ENCODE results near the gene TTLL13. TPM values are rescaled to one million over a fixed set of nuclear protein-coding genes. Genes with fewer than 3 reads are reported as not detected.
A peak's percentile ranks its signal among the peaks of the same experiment; 100 is the strongest.

Gene TTLL13
- total and polyA plus RNA-seq, 9 of the 15 experiments (the other 6 are each of a cell fraction or from before 2014, with no cell fraction given), result 0.05 to 0.24 (median 0.11) TPM; not detected in 1

GRCh38 chr15:90266061-90266431 lies 16.7 kb downstream of the TTLL13 start:
- Histone ChIP-seq H3K9ac (ENCODE audit: insufficient read depth in 1 of 2, low read depth in 2 of 2, low read length in 2 of 2) (peak overlapping the region; percentile 83 to 90), H3K27ac (ENCODE audit: extremely low read depth, low read depth, low read length) (peak overlapping the region; percentile 86), H3K4me1 (replicated peaks in 1 of 2; ENCODE audit: control insufficient read depth in 2 of 2, insufficient read depth in 2 of 2, low read length in 2 of 2) (peaks cover 14 to 18% of the 10 kb centered on the region in 2 experiments), H2AFZ (ENCODE audit: low read depth, low read length) (peak overlapping the region; percentile 93), H3K27me3 (ENCODE audit: control insufficient read depth in 2 of 2, insufficient read depth in 2 of 2, low read length in 2 of 2) (no peaks in the 10 kb centered on the region), H3K4me3 (peak overlapping the region; percentile 64), H3K9me1 (ENCODE audit: control insufficient read depth, insufficient read depth, low read length) (no peaks in the 10 kb centered on the region), H4K20me1 (replicated peaks; ENCODE audit: control insufficient read depth, insufficient read depth, low read length) (no peaks in the 10 kb centered on the region; the same call in 1 of the 2 replicates), H3K9me3 (replicated peaks; ENCODE audit: control insufficient read depth, insufficient read depth, low read depth, low read length) (no peaks in the 10 kb centered on the region), H3K36me3 (ENCODE audit: control insufficient read depth, insufficient read depth, low read length) (peaks cover 34% of the 10 kb centered on the region), H3K4me2 (ENCODE audit: insufficient read depth, low read length) (peak overlapping the region; percentile 91), H3K79me2 (ENCODE audit: control insufficient read depth, insufficient read depth, low read length) (peaks cover 66% of the 10 kb centered on the region)
- POLR2A ChIA-PET, result interaction anchor here (0.7 to 1.0 kb wide), 6 partner anchors 8 to 608 kb away, joined by 3 to 4 read pairs (median 4); partner anchors contain the start of gene TTLL13
- ATAC-seq (peak; percentile 68), DNase-seq (ENCODE audit: extremely low read depth in 1 of 4, low spot score in 3 of 4) (peak in 2 of 4 experiments; percentile 48 to 64), FAIRE-seq (peak; percentile 48)
- BruUV-seq (replicated peaks), result TSS peak; percentile 63
- 2% methylated on average over 16 of the region's 16 CpGs for WGBS (ENCODE audit: insufficient coverage, low coverage, missing lambda C conversion rate)
- CTCF ChIA-PET (ENCODE audit: low intra/inter-chr PET ratio), result no interaction called here
- intact Hi-C loops (cut with micrococcal nuclease), result loop anchor here (2.0 kb wide), 1 partner anchor 31 kb away; the partner anchor contains the start of gene GDPGP1
- in situ Hi-C loops (cut with MboI), result loop anchor here (5.0 kb wide), 1 partner anchor 114 kb away; no protein-coding TSS in a partner anchor
- peak; percentile 47 for TF ChIP-seq HNRNPLL (IDR thresholded peaks at IDR 0.05; ENCODE audit: low read depth, low read length, poor library complexity, severe bottlenecking)
- TF ChIP-seq L3MBTL2 (IDR thresholded peaks at IDR 0.05), result no peak
- no peak for TF ChIP-seq STAT5B (CRISPR knock-in tag; IDR thresholded peaks at IDR 0.05)
- no peak for TF ChIP-seq RBM25 (IDR thresholded peaks at IDR 0.05; ENCODE audit: low read depth, low read length, severe bottlenecking)
- peak; percentile 55; the same call in 1 of the 2 replicates for TF ChIP-seq ZNF263 (CRISPR knock-in tag; IDR thresholded peaks at IDR 0.05; ENCODE audit: borderline replicate concordance)
- no peak for TF ChIP-seq ZNF175 (CRISPR knock-in tag; IDR thresholded peaks at IDR 0.05; ENCODE audit: low read depth)
- TF ChIP-seq MAZ (CRISPR knock-in tag; conservative IDR thresholded peaks at IDR 0.05 in 1 of 2, IDR thresholded peaks at IDR 0.05 in 1 of 2), result no peak
- TF ChIP-seq CEBPZ (IDR thresholded peaks at IDR 0.05; ENCODE audit: borderline replicate concordance, low read depth, low read length), result no peak
- no peak for TF ChIP-seq ZNF717 (CRISPR knock-in tag; IDR thresholded peaks at IDR 0.05)
- TF ChIP-seq CEBPG (CRISPR knock-in tag; IDR thresholded peaks at IDR 0.05), result no peak
- TF ChIP-seq CEBPG (tag; conservative IDR thresholded peaks at IDR 0.05 in 1 of 2, IDR thresholded peaks at IDR 0.05 in 1 of 2), result peak; percentile 11 to 47; a peak in 1 of 4 replicates
- peak; percentile 79 for TF ChIP-seq ATF3 (IDR thresholded peaks at IDR 0.05)
- no peak for TF ChIP-seq ATF3 (CRISPR knock-in tag; conservative IDR thresholded peaks at IDR 0.05)
- no peak for TF ChIP-seq TRIM28 (IDR thresholded peaks at IDR 0.05)
- no peak for TF ChIP-seq ELF1 (tag; IDR thresholded peaks at IDR 0.05)
- no peak for TF ChIP-seq KHSRP (IDR thresholded peaks at IDR 0.05)
- TF ChIP-seq DACH1 (IDR thresholded peaks at IDR 0.05; ENCODE audit: partially characterized antibody), result no peak
- no peak for TF ChIP-seq ZNF830 (CRISPR knock-in tag; IDR thresholded peaks at IDR 0.05)

Data from K562 (cell line).